Measurements from ENCODE around the gene COPZ2. TPM values are rescaled to one million over a fixed set of nuclear protein-coding genes. Genes with fewer than 3 reads are reported as not detected.
A peak's percentile ranks its signal among the peaks of the same experiment; 100 is the strongest.
"Not testable (repeated sequence)": the region's sequence is repeated elsewhere in the genome, so short reads cannot be mapped to it uniquely, and the experiment has no call there.

Gene COPZ2
- total RNA-seq, 6 experiments from 2014 or later: 18.9 to 26.6 (median 23.8) TPM

DNA sequence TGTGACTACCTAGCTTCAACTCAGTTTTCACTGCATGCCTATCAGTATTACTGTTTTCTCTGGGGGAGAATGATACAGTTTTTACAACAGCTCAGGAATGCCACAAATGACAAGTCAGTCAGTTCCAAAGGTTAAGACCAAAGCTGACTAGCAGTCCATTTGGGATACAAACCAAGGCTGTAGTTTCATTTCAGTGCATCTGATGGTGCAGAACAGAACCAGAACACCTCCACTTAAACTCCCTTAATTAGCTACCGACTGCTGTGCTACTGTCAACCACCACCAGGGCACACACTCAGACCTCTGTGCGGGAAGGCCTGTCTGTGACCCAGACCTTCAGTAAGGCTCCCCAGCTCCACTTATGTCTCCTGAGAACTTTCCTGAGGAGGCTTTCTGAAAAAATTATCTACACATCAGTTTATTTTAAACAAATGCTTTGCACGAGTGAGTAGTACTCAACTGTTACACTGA lies 30.9 kb upstream of the COPZ2 start:
- DNase-seq (no peak), ATAC-seq (peak; percentile 8 to 51 (median 29))
- WGBS (ENCODE audit: insufficient coverage, low coverage, low lambda C conversion rate, missing lambda C conversion rate): 22% methylated on average over 3 of the region's 3 CpGs
- H3K4me1 ChIP-seq: peaks cover 0 to 66% (median 30%) of the 10 kb centered on the region in 4 donors
- H3K36me3 ChIP-seq: peaks cover 0 to 5% (median 0%) of the 10 kb centered on the region in 4 donors
- TF ChIP-seq POLR2A (IDR thresholded peaks at IDR 0.05): no peak
- TF ChIP-seq, protein P1, sequence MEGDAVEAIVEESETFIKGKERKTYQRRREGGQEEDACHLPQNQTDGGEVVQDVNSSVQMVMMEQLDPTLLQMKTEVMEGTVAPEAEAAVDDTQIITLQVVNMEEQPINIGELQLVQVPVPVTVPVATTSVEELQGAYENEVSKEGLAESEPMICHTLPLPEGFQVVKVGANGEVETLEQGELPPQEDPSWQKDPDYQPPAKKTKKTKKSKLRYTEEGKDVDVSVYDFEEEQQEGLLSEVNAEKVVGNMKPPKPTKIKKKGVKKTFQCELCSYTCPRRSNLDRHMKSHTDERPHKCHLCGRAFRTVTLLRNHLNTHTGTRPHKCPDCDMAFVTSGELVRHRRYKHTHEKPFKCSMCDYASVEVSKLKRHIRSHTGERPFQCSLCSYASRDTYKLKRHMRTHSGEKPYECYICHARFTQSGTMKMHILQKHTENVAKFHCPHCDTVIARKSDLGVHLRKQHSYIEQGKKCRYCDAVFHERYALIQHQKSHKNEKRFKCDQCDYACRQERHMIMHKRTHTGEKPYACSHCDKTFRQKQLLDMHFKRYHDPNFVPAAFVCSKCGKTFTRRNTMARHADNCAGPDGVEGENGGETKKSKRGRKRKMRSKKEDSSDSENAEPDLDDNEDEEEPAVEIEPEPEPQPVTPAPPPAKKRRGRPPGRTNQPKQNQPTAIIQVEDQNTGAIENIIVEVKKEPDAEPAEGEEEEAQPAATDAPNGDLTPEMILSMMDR (IDR thresholded peaks at IDR 0.05): peak in 3 of 4 donors; percentile 14 to 37 (median 24)
- no peaks in the 10 kb centered on the region for H3K27me3 ChIP-seq
- H3K4me3 ChIP-seq: no peak overlapping the region
- no peaks in the 10 kb centered on the region for H3K9me3 ChIP-seq
- intact Hi-C loops (cut with DNase I): no loop called here
- H3K27ac ChIP-seq: peak overlapping the region; percentile 33 to 85 (median 75)

DNA sequence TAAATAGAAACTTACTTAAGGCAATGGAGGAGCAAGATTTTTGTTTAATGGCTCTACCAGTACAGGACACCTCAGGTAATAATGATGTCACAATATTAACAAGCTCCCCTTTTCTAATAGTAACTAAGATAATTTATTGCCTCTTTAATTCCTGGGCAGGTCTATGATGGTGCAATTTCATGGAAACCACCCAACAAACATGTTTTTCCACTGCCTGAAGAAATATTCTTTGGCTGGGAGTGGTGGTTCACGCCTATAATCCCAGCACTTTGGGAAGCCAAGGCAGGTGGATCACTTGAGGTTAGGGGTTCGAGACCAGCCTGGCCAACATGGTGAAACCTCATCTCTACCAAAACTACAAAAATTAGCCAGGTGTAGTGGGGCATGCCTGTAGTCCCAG lies 30.2 kb upstream of the COPZ2 start:
- H3K9me3 ChIP-seq; H3K27me3 ChIP-seq; intact Hi-C loops (cut with DNase I); H3K4me3 ChIP-seq; H3K36me3 ChIP-seq; DNase-seq: not testable (repeated sequence)
- WGBS (ENCODE audit: insufficient coverage, low coverage, low lambda C conversion rate, missing lambda C conversion rate): 29% methylated on average over 2 of the region's 2 CpGs
- H3K4me1 ChIP-seq: peaks cover 0 to 67% (median 31%) of the 10 kb centered on the region in 4 donors
- ATAC-seq: peak in 3 of 4 donors; percentile 16 to 26 (median 20)
- H3K27ac ChIP-seq: peak overlapping the region; percentile 33 to 85 (median 75)

DNA sequence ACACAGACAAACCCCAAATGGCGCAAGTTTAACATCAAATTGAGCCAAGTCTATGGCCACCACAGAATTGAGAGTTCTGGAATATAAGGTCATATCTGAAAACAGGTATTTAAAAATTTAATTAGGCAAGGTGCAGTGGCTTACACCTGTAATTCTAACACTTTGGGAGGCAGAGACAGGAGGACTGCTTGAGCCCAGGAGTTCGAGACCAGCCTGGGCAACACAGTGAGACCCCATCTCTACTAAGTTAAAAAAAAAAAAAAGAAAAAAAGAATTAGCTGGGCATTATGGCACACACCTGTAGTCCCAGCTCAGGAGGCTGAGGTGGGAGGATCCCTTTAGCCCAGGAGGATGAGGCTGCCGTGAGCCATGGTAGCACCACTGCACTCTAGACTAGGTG lies 29.6 kb upstream of the COPZ2 start:
- H3K9me3 ChIP-seq: no peaks in the 10 kb centered on the region
- H3K4me3 ChIP-seq: no peak overlapping the region
- peaks cover 0 to 15% (median 8%) of the 10 kb centered on the region in 4 donors for H3K36me3 ChIP-seq
- TF ChIP-seq POLR2A (IDR thresholded peaks at IDR 0.05): no peak
- TF ChIP-seq, protein P1 (IDR thresholded peaks at IDR 0.05): no peak
- H3K4me1 ChIP-seq: peaks cover 0 to 67% (median 31%) of the 10 kb centered on the region in 4 donors
- DNase-seq (no peak), ATAC-seq (no peak)
- no peaks in the 10 kb centered on the region for H3K27me3 ChIP-seq
- WGBS (ENCODE audit: insufficient coverage, low coverage, low lambda C conversion rate, missing lambda C conversion rate): 75% methylated on average over 3 of the region's 3 CpGs
- intact Hi-C loops (cut with DNase I): no loop called here
- H3K27ac ChIP-seq: peak overlapping the region in 2 of 3 donors; percentile 75 to 85

DNA sequence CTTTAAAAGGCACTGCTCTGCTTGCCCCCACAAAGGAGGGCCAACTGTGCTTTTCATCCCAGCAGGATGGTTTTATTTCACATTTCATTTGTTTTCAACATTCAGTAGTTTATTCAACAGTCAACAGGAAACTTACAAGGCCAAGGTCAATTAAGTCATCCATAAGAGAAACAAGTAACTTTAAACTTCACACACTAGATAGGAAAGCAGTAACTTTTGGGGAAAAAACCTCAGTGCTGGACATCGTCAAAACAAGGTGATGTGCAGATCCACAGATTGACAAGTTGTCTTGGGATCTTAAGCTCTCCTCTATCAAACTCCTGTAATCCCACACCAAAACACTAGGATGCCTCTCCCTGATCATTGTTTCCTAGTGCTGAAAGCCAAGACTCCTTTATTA lies 29.1 kb upstream of the COPZ2 start:
- no peak for DNase-seq

DNA sequence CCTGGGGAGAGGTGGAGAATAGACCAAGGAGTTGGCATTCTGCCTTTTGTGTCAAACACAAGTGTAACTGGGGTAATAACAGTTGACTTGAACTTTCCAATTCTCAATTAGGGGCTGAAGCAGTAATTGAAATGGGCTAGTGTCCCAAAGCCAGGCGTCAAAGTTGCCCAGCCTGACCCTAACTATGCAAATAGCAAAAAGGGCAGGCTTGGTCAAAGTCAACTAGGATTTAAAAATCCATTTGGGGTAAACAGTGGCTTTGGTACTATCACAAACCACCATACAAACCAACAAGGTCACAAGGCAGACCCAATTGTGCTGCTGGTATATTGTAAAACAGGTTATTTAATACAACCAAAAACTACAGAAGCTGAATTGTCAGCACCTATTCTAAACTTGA lies 28.6 kb upstream of the COPZ2 start:
- Histone ChIP-seq H3K9me3 (no peaks in the 10 kb centered on the region), H3K27me3 (no peaks in the 10 kb centered on the region), H3K4me1 (peaks cover 0 to 67% (median 31%) of the 10 kb centered on the region in 4 donors), H3K36me3 (peaks cover 7 to 25% (median 10%) of the 10 kb centered on the region in 4 donors), H3K27ac (peak overlapping the region; percentile 55 to 85 (median 75)), H3K4me3 (peak overlapping the region in 2 of 3 donors; percentile 0 to 3)
- TF ChIP-seq, protein P1 (IDR thresholded peaks at IDR 0.05): no peak
- no peak for TF ChIP-seq POLR2A (IDR thresholded peaks at IDR 0.05)
- DNase-seq: peak in 1 of 3 donors; percentile 63
- 29% methylated on average over 1 of the region's 1 CpG for WGBS (ENCODE audit: insufficient coverage, low coverage, low lambda C conversion rate, missing lambda C conversion rate)
- intact Hi-C loops (cut with DNase I): no loop called here
- peak; percentile 60 to 77 (median 69) for ATAC-seq

More for the DNA sequence above, 29.1 kb upstream of the COPZ2 start:
- intact Hi-C loops (cut with DNase I): no loop called here
- no peak for TF ChIP-seq POLR2A (IDR thresholded peaks at IDR 0.05)
- TF ChIP-seq, protein P1 (IDR thresholded peaks at IDR 0.05): no peak
- H3K9me3 ChIP-seq: no peaks in the 10 kb centered on the region
- no peak for ATAC-seq
- WGBS (ENCODE audit: insufficient coverage, low coverage, low lambda C conversion rate, missing lambda C conversion rate): 45% methylated on average over 1 of the region's 1 CpG
- H3K4me3 ChIP-seq: no peak overlapping the region
- peaks cover 0 to 67% (median 31%) of the 10 kb centered on the region in 4 donors for H3K4me1 ChIP-seq
- H3K36me3 ChIP-seq: peaks cover 5 to 21% (median 10%) of the 10 kb centered on the region in 4 donors
- no peaks in the 10 kb centered on the region for H3K27me3 ChIP-seq
- peak overlapping the region; percentile 36 to 85 (median 75) for H3K27ac ChIP-seq
